Kidney epithelial cell (primary cell): ENCODE results near the gene BHLHA15. TPM values are rescaled to one million over a fixed set of nuclear protein-coding genes. Genes with fewer than 3 reads are reported as not detected.

Experiments
- DNase-seq: peaks from one replicate; pipeline ENCODE4 v3.0.0-alpha.2; 2010; ENCODE audit warnings: low read depth
- H3K27me3 ChIP-seq: 2 replicates; pipeline ENCODE4 v1.6.0; 2011; ENCODE audit warnings: low read length; ENCODE audit not compliant: control insufficient read depth, insufficient read depth
- H3K36me3 ChIP-seq: 2 replicates; pipeline ENCODE4 v1.5.1; 2011; ENCODE audit warnings: low read length; ENCODE audit not compliant: control insufficient read depth, insufficient read depth
- H3K4me3 ChIP-seq: 2 replicates; pipeline ENCODE4 v1.5.1; 2011; ENCODE audit warnings: low read depth, mild to moderate bottlenecking, control low read depth, low read length
- total RNA-seq: library from RNA; depleted of rRNA; stranded (reverse); fragments of >200 nt; gene quantifications from 2 replicates; pipeline ENCODE4 v1.2.3, GENCODE V29; 2015
- TF ChIP-seq, protein P1 (sequence below): IDR thresholded peaks from 2 replicates; pipeline ENCODE4 v1.5.1; 2011; ENCODE audit warnings: mild to moderate bottlenecking, moderate library complexity, low read length, control low read depth, inconsistent platforms; ENCODE audit not compliant: insufficient read depth, poor library complexity, severe bottlenecking

The BHLHA15 gene
- total RNA-seq, 1 donor from 2014 or later, result 8.1 TPM

DNA sequence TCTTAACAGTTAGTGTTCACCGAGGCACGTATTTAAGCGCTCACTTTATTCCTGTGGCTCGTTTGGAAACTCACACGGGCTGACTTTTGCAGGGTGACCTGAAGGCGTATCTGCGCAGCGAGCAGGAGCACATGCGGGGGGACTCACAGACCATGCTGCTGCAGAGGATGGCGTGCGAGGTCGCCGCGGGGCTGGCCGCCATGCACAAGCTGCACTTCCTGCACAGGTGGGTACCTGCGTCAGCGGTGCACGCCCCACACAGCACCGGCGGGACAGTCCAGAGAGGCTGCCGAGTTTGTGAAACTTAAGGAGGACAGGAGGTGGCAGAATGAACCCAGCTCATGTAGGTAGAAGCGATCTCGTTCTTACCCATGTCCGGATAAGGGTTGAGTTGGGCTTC is 39.8 kb upstream of the BHLHA15 start:
- TF ChIP-seq, protein P1, sequence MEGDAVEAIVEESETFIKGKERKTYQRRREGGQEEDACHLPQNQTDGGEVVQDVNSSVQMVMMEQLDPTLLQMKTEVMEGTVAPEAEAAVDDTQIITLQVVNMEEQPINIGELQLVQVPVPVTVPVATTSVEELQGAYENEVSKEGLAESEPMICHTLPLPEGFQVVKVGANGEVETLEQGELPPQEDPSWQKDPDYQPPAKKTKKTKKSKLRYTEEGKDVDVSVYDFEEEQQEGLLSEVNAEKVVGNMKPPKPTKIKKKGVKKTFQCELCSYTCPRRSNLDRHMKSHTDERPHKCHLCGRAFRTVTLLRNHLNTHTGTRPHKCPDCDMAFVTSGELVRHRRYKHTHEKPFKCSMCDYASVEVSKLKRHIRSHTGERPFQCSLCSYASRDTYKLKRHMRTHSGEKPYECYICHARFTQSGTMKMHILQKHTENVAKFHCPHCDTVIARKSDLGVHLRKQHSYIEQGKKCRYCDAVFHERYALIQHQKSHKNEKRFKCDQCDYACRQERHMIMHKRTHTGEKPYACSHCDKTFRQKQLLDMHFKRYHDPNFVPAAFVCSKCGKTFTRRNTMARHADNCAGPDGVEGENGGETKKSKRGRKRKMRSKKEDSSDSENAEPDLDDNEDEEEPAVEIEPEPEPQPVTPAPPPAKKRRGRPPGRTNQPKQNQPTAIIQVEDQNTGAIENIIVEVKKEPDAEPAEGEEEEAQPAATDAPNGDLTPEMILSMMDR, result no peak
- no peaks in the 10 kb centered on the region for H3K27me3 ChIP-seq
- H3K36me3 ChIP-seq, result peaks cover 3% of the 10 kb centered on the region
- no peak overlapping the region for H3K4me3 ChIP-seq
- DNase-seq, result no peak

DNA sequence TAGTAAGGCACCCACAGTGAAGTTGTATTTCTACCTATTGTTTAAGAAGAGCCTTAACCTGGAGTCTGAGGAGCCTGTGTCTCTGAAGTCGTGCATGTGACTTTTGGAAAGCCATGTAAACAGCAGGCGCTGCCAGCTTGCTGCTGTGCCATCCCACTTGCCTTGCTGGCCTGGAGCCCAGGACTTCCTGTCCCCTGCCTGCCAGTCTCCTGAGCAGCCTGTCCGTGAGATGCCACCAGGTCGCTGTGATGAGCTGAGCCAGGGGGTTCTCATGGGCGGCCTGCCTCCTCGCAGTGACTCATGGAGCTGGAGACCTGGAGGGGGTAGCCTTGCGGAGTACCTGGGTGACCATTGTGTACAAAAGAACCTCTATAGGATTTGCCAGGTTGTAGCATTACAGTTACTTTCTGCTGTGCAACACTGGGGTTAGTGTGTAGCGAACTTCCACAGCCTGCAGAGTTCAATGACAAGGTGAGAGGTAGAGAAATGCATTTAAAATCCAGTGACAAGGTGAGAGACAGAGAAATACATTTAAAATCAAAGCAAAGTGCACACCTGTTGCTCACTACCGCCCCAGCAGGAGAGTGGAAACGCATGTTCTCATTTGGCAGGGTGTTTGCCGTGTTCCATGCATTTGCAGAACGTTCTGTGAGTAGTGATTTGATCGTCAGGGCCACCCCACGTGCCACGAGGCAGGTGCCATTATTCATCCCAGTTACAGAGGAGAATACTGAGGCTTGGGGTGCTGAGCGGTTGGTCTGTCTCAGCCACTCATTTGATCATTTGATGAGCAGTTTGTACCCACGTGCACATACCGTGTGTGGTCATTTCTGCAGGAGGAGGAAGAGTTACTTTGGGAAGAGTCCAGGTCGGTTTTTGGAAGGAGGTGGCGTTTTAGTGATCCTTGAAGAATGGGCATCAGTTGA is 36.6 kb upstream of the BHLHA15 start:
- no peak for DNase-seq
- H3K4me3 ChIP-seq, result no peak overlapping the region
- peaks cover 4% of the 10 kb centered on the region for H3K36me3 ChIP-seq
- TF ChIP-seq, protein P1, result no peak
- no peaks in the 10 kb centered on the region for H3K27me3 ChIP-seq

DNA sequence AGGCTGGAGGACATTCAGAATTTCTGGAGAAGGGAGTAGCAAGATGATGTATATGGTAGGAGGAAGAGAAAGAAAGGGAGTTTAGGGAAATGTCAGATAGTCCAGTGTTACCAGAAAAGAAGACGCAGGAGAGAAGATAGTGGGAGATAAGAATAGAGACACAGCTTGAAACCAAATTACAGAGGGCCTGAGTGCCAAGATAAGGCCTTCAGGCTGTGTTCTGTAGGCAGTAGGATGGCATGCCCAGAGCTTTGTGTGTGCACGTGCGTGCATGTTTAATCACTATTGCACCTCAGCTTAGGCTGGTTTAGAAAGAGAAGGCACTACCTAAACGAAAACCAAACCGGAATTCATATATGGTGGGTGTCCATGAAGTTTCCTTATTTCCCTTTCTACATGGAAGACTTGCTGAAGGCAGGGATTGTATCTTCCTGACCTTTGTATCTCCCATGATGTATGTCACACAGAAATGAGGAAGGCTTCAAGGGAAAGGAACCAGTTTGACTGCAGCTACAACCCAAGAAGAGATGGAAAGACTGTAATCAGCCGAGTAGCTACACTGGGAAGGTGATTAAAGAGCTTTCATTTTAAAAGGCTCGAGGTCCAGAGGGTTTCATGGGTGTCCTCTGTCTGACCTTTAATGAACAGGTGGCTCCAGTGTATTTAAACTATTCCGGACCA is 35.8 kb upstream of the BHLHA15 start:
- TF ChIP-seq, protein P1, result no peak
- Histone ChIP-seq H3K27me3 (no peaks in the 10 kb centered on the region), H3K36me3 (peaks cover 5% of the 10 kb centered on the region), H3K4me3 (no peak overlapping the region)
- no peak for DNase-seq

DNA sequence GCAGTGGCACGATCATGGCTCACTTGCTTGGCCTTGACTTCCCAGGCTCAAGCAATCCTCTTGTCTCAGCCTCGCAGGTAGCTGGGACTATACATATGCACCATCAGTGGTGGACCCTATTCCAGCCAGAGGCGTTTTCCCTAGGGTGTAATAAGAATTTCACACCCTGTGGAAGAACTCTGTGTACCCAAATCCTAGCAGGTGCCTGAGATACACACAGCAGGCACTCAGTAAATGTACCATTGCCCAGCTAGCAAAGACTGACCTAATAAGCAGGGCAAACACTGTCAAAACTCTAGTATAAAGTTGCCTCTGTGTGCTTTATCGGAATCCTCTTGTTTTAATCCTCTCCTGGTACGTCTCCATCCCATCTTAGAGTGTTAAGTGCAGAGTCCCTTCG is 33.7 kb upstream of the BHLHA15 start:
- H3K36me3 ChIP-seq, result peaks cover 3% of the 10 kb centered on the region
- DNase-seq, result no peak
- TF ChIP-seq, protein P1, result no peak

DNA sequence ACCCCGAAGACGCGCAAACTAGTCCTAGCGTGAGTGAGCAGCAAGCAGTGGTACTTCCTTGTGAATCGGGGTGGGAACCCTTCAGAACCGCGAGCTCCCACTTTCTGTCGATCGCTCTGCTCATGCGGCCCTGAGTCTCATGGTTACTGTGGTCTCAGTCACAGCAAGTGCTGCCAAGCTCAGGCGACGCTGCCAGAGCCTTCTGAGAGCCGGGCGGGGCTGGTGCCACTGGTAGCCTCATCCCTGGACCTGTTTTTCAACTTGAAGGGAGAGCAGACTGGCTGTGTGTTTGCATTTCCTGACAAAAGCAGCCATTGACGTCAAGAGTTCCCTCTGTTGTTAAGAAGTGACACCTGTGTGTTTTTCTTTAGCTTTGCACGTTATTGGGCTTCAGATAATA is 32.9 kb upstream of the BHLHA15 start:
- Histone ChIP-seq H3K4me3 (no peak overlapping the region), H3K36me3 (peaks cover 3% of the 10 kb centered on the region), H3K27me3 (no peaks in the 10 kb centered on the region)
- DNase-seq, result no peak
- TF ChIP-seq, protein P1, result no peak

More for the DNA sequence above, 33.7 kb upstream of the BHLHA15 start:
- Histone ChIP-seq H3K27me3 (no peaks in the 10 kb centered on the region), H3K4me3 (no peak overlapping the region)
